GM18870 (cell line): ENCODE measurements around the gene C19orf33.
"Not testable (repeated sequence)": the region's sequence is repeated elsewhere in the genome, so short reads cannot be mapped to it uniquely, and the experiment has no call there.

Experiments
- ATAC-seq: cut with Tn5 transposase; IDR thresholded peaks from one replicate; pipeline ENCODE4 v1.9.1; 2021; ENCODE audit warnings: moderate library complexity; ENCODE audit not compliant: unreplicated experiment

Gene C19orf33

DNA sequence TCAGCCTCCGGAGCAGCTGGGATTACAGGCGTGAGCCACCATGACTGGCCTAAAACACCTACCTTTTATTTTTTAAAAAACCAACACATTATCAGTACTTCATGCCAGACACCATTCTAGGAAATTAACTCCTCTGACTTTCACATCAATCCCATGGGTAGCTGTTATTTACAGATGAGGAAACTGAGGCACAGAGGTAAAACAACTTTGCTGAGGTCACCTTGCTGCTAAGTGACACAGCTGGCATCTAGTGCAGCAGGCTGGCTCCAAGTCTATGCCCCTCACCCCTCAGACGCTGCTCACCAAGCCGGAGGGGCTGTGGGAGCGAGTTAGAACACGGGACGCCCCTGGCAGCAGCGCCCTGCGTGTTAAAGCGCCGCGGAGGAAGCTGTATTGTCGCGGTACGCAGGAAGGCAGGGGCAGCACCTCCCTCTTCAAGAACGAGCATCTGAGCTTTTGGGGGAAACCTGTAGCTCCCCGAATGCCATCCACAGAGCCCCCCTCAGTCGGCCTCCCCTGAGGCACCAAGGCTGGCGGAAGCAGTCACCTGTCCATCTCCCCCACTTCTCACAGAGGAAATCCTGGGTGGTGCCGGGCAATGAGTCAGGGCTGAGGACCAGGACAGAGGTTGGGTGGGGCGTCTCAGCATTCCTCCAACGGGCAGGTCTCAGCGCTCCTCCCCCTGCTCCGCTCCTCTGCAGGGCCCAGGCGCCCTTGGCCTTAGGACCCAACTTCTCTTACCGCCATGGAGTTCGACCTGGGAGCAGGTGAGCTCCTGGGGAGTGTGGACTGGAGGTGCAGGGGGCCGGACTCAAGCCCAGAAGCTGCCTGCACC, at the start of gene C19orf33:
TSS of gene C19orf33 (plus strand) at position 735 of the 835 bp plus-strand sequence. CDS start at position 746, 11 bp downstream.
- no peak for ATAC-seq

DNA sequence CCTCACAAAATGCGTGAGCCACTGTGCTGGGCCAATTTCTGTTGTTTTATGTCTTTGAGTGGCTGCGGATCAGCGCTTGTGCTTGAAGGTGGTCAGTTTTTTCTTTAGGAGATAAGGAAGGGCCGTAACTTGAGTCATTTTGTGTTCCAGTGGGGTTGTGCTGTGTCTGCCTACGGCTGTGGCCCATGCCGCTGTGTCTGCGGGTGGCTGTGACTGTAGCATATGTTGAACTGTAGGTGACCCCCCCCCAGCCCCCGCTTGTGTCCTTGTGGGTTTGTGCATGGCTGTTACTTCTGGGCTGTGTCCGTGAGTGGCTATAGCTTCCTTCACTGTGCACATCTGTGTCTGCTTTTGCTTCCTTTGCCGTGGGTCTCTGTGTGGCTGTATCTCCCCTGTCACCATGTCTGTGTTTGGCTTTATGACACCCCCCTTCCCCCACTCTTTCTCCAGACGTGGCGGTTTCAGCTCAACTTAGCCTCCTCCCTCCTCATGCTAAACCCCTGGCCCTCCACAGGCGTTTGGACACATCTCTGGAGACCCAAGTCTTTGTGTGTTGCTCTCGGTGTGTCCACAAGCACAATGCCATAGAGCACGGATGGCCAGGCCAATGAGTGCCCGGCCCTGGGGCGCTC, 48.6 kb upstream of the C19orf33 start:
- no peak for ATAC-seq

DNA sequence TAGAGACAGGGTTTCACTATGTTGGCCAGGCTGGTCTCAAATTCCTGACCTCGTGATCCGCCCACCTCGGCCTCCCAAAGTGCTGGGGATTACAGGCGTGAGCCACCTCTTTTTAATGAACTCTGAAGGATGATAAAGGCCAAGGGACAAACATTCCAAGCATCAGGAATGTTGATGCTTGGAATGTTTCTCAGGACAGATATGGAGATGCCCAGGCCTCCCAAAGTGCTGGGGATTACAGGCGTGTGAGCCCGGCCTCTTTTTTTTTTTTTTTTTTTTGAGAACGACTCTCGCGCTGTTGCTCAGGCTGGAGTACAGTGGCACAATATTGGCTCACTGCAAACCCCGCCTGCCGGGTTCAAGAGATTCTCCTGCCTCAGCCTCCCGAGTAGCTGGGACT, 42.1 kb upstream of the C19orf33 start:
- not testable (repeated sequence) for ATAC-seq

- ATAC-seq, result no peak
Observed at GRCh38 chr19:38262585-38263268, 41.3 kb upstream of the C19orf33 start.

DNA sequence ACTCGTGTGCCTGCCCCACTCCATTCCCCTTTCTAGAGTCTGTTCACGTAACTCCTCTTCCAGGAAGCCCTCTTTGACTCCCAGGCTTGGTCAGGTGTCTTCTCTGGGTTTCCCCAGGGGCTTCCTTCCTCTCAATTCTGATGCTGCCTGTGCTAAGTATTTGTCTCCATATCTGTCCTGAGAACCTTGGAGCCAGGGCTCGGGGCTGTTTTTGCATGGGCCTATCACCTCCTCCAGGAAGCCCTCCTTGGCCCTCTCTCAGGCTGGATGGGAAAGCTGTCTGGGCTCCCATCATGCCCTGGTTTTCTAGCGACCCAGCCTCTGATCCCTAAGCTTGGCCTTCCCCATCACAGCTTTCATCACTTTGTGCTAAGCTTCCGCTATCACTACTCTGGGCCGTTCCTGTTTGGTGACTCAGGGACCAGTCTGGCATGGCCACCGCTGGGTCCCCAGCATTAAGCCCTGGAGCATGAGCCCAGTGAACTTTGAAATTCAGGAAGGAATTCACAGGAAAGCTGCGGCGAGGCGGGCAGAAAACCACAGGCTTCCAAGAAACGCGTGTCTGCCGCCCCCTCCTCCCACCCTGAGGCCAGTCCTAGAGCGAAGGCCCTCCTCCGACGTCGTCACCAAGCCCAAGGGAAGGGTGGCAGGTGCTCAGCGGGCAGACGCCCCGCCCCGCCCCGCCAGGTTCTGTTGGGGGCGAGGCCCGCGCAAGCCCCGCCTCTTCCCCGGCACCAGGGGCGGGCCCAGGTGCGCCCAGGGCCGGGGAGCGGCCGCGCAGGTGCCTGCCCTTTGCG, 40.2 kb upstream of the C19orf33 start:
- ATAC-seq, result no peak

DNA sequence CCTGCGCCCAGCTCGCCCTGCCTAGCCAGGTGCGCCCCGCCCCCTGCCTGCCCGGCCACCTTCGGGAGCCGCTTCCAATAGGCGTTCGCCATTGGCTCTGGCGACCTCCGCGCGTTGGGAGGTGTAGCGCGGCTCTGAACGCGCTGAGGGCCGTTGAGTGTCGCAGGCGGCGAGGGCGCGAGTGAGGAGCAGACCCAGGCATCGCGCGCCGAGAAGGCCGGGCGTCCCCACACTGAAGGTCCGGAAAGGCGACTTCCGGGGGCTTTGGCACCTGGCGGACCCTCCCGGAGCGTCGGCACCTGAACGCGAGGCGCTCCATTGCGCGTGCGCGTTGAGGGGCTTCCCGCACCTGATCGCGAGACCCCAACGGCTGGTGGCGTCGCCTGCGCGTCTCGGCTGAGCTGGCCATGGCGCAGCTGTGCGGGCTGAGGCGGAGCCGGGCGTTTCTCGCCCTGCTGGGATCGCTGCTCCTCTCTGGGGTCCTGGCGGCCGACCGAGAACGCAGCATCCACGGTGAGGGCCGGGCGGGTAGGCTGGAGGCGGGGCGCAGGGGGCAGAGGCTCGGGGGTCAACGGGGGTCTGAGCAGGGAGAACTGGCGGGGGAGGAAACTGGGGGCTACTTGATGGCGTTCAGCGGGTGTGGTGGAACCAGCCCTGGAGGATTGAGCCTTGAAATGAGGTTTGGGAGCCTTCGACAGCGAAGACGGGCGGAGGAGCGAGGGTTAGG, 39.4 kb upstream of the C19orf33 start, which contains the start of gene SPINT2:
TSS of gene SPINT2 (plus strand) at position 88 of the 727 bp plus-strand sequence. CDS start at position 408, 320 bp downstream.
- ATAC-seq, result no peak

DNA sequence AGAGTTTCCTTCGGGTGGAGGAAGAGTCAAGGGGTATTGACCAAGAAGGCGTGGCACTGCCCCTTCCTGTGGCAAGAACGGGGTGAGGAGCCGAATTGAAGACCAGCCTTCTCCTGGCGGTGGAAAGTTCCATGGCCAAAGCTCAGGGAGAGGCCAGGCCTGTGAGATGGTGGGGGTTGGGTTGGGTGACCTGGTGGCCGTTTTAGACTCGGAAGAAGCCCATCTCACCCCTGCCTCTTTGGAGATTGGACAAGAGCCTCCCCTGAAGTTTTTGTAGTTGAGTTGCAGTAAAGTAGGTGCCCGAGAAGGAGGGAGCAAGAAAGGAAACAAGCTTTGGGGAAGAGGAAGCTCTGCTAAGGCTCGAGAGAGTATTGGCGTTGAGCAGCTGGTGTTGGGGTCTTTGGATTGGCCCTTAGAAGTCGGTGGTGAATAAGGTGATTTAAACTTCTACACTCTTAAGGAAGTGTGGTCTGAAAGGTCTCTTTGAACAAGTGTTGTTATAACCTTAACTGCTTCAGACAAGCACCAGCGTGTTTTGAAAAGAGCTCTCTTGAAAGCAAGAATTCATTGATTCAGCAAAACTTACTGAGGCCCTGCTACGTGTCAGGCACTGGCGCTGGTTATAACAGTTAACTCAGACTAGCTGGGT, 38.7 kb upstream of the C19orf33 start:
- ATAC-seq, result no peak

GRCh38 chr19:38265921-38266429, 38.1 kb upstream of the C19orf33 start:
- no peak for ATAC-seq

DNA sequence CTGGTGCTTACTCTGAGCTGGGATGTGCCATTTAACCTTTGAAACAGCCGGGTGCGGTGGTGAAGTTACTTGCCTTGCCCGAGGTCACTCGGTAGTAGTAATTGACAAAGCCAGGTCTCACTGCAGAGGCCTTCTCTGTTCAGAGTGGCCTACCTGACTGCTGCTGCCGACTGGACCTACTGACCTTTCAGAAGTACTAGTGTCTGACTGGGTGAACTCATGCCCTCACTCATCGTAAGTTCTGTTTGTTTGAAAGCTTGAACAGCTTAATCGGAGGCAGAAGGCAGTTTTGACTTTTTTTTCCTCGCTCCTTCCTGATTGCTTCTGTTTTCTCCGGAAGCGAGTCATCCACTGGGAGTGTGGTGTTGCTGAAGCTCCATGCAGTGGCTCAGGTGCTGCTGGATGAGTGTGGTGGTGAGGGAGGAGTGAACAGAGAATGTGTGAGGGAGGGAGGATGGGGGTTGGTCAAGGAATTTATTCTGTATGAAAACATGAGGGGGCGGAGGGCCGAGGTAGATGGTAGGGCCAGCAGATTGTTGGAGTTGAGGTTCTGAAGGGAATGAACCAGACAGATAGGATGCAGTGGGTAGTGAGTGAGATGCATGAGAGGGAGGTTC, 37.0 kb upstream of the C19orf33 start:
- no peak for ATAC-seq

DNA sequence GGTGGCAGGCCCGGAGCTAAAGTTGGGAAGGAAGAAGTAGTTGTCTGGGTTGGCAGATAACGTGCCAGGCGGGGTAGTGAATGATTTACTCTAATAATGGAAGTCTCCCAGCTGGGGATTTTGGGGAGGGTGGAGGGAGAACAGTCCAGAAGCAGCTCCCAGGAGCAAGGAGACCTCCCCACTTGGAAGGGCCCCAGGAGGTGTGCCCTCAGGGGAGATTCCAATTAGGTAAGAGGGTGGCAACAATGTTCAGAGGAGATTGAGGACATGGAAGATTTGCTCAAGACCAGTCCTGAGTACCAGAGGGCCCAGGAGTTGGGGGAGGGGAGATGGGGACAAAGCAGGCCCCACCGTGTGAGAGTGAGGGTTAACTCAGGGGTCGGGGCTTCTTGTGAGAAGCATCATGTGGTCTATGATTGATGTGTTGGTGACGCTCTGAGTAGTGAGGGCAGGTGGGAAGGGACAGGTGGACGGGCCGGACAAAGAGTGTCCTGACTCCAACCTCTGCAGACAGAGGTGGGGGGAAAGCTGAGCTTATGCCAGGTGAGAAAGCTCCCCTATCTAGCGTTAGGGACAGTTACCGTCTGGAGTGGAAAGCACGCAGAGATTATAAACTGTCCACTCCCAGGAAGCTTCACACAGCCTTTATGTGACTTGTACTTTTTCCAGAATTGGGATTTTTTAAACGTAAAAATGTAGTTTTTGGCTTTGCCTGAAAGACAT, 36.1 kb upstream of the C19orf33 start:
- no peak for ATAC-seq

- ATAC-seq, result no peak
Observed at GRCh38 chr19:38268539-38268938, 35.5 kb upstream of the C19orf33 start.

DNA sequence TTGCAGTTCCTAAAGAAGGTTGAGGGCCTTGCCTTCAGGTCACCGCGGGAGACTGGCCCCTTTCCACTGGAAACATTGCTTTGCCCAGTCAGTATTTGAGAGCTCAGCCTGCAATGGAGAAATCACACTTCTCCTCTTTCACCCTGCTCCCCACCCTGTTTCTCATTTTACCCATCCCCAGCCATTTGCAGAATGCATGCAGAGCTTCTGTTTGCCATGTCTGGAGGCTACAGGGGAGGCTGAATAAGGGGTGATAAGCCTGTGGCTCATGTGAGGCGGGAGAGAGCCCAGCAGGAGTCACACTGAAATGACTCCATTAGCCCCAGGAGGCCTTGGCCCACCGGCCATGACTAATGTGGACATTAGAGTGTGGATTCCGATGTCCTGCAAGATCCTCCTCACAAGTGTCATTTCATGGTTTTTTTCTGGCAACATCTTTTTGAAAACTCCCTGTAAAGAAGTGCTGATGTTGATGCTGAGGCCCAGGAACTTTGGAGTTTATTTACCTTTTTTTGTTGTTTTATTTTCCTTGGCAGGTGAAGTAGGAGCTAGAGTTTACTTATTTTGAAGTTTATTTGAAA, 33.4 kb upstream of the C19orf33 start:
- no peak for ATAC-seq

- ATAC-seq, result no peak
Observed at GRCh38 chr19:38273499-38273898, 30.6 kb upstream of the C19orf33 start.

DNA sequence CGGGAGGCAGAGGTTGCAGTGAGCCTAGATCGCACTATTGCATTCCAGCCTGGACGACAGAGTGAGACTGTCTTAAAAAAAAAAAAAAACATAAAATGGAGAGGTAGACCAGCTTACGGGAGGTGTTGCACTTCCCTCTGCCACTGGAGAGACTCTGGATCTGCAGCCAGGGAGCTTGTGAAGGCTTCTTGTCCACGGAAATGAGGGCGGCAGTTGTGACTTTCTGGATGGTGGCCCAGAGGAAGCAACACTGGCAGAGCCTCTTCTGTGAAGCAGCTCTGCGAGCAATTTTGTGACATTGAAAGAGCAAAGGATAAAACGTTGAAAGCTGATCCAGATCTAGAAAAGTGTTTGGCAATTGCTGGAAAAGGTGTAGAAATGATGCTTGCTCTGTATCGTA, 29.3 kb upstream of the C19orf33 start:
- ATAC-seq, result no peak

DNA sequence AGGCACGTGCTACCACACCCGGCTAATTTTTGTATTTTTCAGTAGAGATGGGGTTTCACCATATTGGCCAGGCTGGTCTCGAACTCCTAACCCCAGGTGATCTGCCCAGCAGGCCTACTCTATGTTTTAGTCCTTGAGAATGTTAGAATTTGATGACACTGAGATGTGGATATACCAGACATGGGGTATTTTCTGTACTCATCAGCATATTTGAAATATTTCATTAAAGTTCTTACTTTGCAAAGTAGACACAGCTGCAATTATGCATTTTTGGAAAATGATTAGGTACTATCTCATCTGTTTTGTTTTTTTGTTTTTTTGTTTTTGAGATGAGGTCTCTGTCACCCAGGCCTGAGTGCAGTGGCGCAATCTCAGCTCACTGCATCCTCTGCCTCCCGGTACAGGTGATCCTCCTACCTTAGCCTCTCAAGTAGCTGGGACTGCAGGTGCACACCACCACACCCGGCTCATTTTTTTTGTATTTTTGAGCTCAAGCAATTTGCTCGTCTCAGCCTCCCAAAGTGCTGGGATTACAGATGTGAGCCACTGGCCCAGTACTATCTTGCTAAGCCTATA, 27.0 kb upstream of the C19orf33 start:
- no peak for ATAC-seq

DNA sequence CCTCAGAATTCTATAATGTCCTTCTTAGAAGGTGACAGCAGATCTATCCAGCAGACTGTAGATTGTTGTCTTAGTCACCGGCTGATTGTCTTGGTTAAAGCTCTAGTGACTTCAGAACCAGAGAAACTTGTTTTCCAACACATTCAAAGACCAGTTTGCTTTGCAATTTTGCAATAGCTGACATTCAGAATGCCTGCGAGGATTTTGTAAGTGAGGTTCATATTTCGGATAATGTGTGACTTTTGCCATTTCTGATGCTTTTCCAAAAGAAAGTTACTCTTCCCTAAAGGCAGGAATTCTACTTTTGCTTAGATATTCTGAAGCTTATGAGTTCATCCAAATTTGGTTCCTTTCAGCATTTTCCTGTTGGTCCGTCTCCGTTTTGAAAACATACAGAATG, 26.5 kb upstream of the C19orf33 start:
- no peak for ATAC-seq

DNA sequence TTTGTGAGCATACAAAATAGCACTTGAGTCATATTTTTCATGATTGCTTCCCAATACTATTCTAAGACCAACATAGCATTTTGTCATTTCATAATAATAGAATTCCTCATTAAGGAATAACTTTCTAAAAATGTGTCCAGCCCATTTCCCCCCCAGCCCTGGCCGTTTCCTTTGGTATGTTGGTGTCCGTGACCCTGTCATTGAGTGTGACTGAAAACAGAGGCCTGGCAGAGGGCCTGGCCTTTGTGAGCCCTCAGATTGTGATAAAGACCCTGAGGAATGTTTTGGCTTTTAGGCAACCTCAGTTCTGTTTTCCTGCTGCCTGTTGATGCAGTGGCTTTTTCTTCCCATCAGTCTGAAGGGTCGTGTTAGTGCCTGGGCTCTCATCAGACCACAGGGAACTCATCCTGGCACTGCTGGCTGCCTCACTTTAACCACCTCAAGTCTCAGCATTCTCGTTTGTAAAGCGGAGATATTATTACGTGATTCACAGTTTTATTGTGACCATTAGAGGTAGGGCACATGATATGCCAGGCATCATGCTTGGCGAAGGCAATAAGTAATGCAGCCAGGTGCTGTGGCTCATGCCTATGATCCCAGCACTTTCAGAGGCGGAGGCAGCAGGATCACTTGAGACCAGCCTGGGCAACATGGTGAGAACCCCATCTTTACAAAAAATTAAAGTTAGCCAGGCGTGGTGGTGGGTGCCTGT, 25.9 kb upstream of the C19orf33 start:
- no peak for ATAC-seq
